NCI-H128 (cell line): ENCODE data around the gene DAB1.
A peak's percentile ranks its signal among the peaks of the same experiment; 100 is the strongest.

ENCODE experiments used
- DNase-seq: peaks from one replicate; lab custom pipeline; 2025; ENCODE audit not compliant: unreplicated experiment; lab: John Stamatoyannopoulos, UW

DAB1 gene

DNA sequence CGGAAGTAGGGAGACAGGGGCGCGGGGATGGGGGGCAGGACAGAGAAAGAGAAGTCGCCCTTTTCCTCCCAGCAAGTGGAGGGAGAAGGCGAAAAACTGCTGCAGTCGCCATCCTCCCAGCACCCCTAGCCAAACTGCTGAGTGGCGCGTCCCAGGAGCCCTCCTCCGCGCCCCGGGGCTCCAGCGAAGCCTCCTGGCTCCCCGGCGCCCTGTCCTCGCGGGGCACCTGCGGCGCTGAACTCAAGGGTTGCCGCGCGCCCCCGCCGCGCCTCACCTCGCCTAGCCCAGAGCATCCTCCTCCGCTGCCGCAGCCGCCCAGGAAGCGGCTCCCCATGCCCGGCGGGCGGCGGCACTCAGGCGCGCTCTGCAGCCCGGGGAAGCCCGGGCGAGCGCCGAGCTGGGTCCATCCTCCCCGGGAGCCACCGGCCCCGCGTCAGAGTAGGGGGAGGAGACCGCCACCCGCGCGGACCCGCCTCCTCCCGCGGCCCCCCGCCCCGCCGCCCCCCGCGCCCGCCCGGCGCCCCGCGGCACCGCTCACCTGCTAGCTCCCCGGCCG lies at the start of gene DAB1:
DAB1 (minus strand) TSS at position 405 of the 556 bp plus-strand sequence. CDS start 133,030 bp downstream, outside the sequence.
- no peak for DNase-seq

GRCh38 chr1:57473448-57473847 lies 49.6 kb upstream of the DAB1 start:
- DNase-seq: no peak

GRCh38 chr1:57471995-57472394 lies 48.1 kb upstream of the DAB1 start:
- no peak for DNase-seq

GRCh38 chr1:57470036-57470435 lies 46.2 kb upstream of the DAB1 start:
- no peak for DNase-seq

- no peak for DNase-seq
These were observed 45.0 kb upstream of the DAB1 start for GRCh38 chr1:57468641-57469523.

DNA sequence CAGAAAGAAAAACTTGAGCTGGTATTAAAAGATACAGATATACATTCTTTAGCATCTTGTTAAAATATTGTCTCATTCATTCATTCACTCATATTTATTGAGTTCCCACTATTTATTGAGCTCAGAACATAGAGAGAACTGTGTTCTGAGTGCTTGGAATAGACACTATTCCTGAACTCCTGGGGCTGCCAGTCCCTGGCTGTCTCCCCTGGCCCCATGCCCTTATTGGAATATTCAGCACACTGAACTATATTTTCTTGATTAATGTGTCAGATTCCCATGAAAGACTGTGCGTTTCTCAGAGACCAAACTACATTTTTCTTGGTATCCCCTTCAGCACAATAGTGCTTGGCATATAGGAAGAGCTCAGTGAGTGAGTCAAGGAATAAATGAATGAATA lies 44.0 kb upstream of the DAB1 start:
- no peak for DNase-seq

DNA sequence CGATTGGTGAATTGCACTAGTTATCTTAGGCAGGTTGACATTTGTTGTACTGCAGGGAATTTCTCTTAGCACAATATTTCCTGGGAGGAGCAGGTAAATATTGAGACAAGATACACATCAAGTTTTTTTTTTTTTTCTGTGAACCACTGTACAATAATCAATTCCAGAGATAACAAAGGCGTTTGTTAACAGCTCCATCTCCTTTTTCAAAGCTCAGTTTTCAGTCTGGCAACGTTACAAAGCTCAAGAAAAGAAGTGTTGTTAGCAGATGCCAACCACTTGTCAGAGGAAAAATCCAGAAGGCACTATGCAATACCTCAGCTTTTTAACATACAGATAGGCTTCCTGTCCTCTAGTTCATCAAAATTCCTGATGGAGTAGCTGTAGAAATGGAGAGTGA lies 40.9 kb upstream of the DAB1 start:
- DNase-seq: peak; percentile 5

DNA sequence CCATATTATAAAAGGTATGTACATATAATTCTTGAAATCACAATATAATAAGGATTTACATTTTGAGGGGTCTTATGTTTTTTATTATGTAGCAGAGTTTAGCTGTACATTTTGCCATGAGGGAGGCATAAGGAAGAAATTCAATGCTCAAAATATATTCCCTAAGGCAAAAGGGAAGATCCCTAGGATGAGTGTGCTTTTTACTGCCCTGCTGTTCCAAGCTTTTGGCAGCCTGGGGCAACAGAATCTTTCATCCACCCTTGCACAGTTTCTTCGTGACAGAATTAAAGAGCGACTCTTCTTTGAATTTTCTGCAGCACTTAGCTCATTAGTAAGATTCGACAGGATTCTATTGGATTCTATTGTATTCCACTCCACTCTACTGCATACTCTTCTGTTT lies 39.5 kb upstream of the DAB1 start:
- no peak for DNase-seq

DNA sequence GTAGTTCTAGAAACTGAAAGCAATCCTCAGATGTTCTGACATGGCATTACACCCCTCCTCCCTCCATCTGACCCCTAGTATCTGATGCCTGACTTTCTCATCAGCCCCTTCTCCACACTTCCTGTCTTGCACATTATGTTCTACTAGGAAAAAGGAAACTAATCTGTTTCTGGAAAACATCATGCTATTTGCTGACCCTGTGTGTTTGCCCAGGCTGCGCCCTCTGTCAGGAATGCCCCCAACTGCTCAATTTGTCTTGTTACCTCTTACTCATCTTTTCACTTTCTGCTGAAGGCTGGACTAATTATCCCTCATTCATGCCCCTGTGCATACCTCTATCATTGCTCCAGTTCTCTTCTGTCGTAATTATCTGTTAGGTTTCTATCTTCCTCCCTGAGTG lies 37.5 kb upstream of the DAB1 start:
- no peak for DNase-seq

- no peak for DNase-seq
These were observed 27.7 kb upstream of the DAB1 start for GRCh38 chr1:57451516-57451915.

GRCh38 chr1:57450981-57451380 lies 27.1 kb upstream of the DAB1 start:
- DNase-seq: no peak

- DNase-seq: no peak
These were observed 23.7 kb upstream of the DAB1 start for GRCh38 chr1:57447551-57447950.

GRCh38 chr1:57443004-57443403 lies 19.1 kb upstream of the DAB1 start:
- DNase-seq: no peak

DNA sequence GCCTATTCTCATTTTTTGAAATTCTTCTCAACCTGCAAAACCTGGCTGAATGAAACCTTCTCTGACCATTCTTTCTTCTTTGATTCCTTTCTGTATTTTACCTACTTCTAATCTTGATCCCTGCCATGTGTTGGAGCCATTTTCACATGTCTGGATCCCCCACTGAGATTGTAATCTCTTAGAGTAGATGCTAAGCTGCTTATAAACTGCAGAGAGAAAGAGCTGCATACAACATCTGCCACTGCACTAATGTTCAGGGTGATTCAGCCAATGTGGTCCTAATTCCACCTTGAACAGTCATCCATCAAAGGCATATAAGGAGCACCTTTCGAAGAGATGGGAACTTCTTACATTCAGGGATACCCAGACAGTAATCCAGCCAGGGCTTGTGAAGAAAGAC lies 16.2 kb upstream of the DAB1 start:
- no peak for DNase-seq

GRCh38 chr1:57431400-57431799 lies 7.5 kb upstream of the DAB1 start:
- DNase-seq: no peak

DNA sequence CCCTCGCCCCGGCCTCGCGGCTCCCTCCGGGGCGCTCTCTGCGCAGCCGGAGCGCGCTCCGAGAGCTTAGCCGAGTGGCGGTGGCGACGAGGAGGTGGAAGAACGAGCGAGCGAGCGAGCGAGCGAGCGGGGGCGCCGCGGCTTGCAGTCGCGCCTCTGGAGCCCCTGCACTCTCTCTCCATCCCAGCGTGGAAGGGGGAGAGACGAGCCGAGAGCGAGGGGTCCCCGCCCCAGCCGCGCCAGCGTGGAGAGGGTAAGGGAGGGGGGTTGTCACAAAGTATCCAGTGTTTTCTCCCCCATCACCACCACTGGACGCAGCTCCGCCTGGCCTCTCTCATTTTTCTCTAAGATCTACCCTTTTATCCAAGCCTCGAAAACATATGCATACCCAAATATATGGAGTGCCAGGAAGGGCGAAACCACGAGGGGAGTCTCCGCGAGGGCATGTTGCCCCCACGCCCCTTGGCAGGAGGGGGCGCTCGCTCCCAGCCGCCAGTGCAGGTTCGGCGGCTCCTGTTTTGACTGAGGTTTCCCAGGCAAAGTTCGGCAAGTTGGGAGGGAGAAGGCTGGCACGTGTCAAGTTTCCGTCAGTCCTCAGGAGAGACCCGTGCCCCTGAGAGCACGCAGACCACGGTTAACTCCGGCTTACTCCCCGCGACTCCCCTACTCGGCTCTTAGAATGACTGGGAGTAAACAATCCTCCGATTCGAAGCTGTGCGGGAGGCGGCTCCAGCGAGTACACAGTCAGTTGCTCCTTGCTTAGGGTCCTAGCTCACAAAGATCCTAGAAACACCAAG lies 569 bp upstream of the DAB1 start:
- peak; percentile 58 for DNase-seq

GRCh38 chr1:57423135-57423655 lies 665 bp downstream of the DAB1 start:
- DNase-seq: no peak

GRCh38 chr1:57422271-57423134 lies 1.4 kb downstream of the DAB1 start:
- DNase-seq: no peak

DNA sequence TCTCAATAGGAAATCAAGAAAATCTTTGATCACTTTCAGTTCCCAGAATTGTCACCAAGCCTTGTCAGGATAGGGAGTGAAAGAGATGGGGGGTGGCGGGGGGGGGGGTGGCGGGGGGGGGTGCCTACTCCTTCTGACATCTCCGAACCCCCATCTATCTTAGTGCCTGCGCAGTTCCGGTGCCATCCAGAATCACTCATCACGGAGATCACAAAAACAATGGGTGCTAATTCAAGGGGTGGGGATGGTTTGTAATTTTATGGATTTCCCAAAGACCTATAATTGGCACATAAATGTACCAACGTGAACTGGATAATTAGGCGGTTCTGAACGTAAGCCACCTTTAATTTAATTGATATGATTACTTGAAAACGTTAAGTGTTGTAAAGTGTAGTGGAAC lies 2.1 kb downstream of the DAB1 start:
- no peak for DNase-seq

- DNase-seq: no peak
These were observed 2.7 kb downstream of the DAB1 start for GRCh38 chr1:57420981-57421785.
